ENCODE results near the gene MAGI2. TPM values are rescaled to one million over a fixed set of nuclear protein-coding genes. Genes with fewer than 3 reads are reported as not detected.

MAGI2 gene
- polyA plus RNA-seq, 1 experiment, result 0.81 TPM

GRCh38 chr7:78407031-78407430, 1046.4 kb downstream of the MAGI2 start:
- DNase-seq (ENCODE audit: low read depth), result no peak
- no peak for TF ChIP-seq CTCF (IDR thresholded peaks at IDR 0.05; ENCODE audit: insufficient read depth, low read depth, low read length)
- ChIA-PET POLR2A (no interaction called here), CTCF (interaction anchor here (1.3 kb wide), 1 partner anchor 13 kb away, joined by 3 read pairs; no protein-coding TSS in a partner anchor)
- H3K27me3 ChIP-seq (ENCODE audit: control insufficient read depth, insufficient read depth, low read length), result no peaks in the 10 kb centered on the region
- H3K4me3 ChIP-seq (ENCODE audit: low read depth, low read length), result no peak overlapping the region
- H3K36me3 ChIP-seq (ENCODE audit: control insufficient read depth, insufficient read depth, low read length), result no peaks in the 10 kb centered on the region

- no peaks in the 10 kb centered on the region for H3K27me3 ChIP-seq (ENCODE audit: control insufficient read depth, insufficient read depth, low read length)
- no peaks in the 10 kb centered on the region for H3K36me3 ChIP-seq (ENCODE audit: control insufficient read depth, insufficient read depth, low read length)
- POLR2A ChIA-PET, result no interaction called here
- CTCF ChIA-PET, result interaction anchor here (1.3 kb wide), 1 partner anchor 14 kb away, joined by 3 read pairs; no protein-coding TSS in a partner anchor
- DNase-seq (ENCODE audit: low read depth), result no peak
- TF ChIP-seq CTCF (IDR thresholded peaks at IDR 0.05; ENCODE audit: insufficient read depth, low read depth, low read length), result no peak
- no peak overlapping the region for H3K4me3 ChIP-seq (ENCODE audit: low read depth, low read length)
These were observed 1046.9 kb downstream of the MAGI2 start for GRCh38 chr7:78406531-78406930.

GRCh38 chr7:78402096-78402495, 1051.4 kb downstream of the MAGI2 start:
- TF ChIP-seq CTCF (IDR thresholded peaks at IDR 0.05; ENCODE audit: insufficient read depth, low read depth, low read length), result no peak

GRCh38 chr7:78400038-78400437, 1053.4 kb downstream of the MAGI2 start:
- POLR2A ChIA-PET, result no interaction called here
- Histone ChIP-seq H3K4me3 (ENCODE audit: low read depth, low read length) (no peak overlapping the region), H3K27me3 (ENCODE audit: control insufficient read depth, insufficient read depth, low read length) (no peaks in the 10 kb centered on the region), H3K36me3 (ENCODE audit: control insufficient read depth, insufficient read depth, low read length) (no peaks in the 10 kb centered on the region)
- no peak for DNase-seq (ENCODE audit: low read depth)
- TF ChIP-seq CTCF (IDR thresholded peaks at IDR 0.05; ENCODE audit: insufficient read depth, low read depth, low read length), result no peak
- CTCF ChIA-PET, result interaction anchor here (1.8 kb wide), 1 partner anchor 10 kb away, joined by 4 read pairs; no protein-coding TSS in a partner anchor

More at GRCh38 chr7:78402096-78402495, 1051.4 kb downstream of the MAGI2 start:
- H3K4me3 ChIP-seq (ENCODE audit: low read depth, low read length), result no peak overlapping the region
- no peaks in the 10 kb centered on the region for H3K27me3 ChIP-seq (ENCODE audit: control insufficient read depth, insufficient read depth, low read length)
- H3K36me3 ChIP-seq (ENCODE audit: control insufficient read depth, insufficient read depth, low read length), result no peaks in the 10 kb centered on the region
- no peak for DNase-seq (ENCODE audit: low read depth)
- ChIA-PET CTCF (interaction anchor here (1.8 kb wide), 1 partner anchor 8 kb away, joined by 4 read pairs; no protein-coding TSS in a partner anchor), POLR2A (no interaction called here)

- no peak for DNase-seq (ENCODE audit: low read depth)
- H3K27me3 ChIP-seq (ENCODE audit: control insufficient read depth, insufficient read depth, low read length), result no peaks in the 10 kb centered on the region
- CTCF ChIA-PET, result interaction anchor here (0.5 kb wide), 1 partner anchor 559 kb away, joined by 4 read pairs; no protein-coding TSS in a partner anchor
- no peak for TF ChIP-seq CTCF (IDR thresholded peaks at IDR 0.05; ENCODE audit: insufficient read depth, low read depth, low read length)
- no peaks in the 10 kb centered on the region for H3K36me3 ChIP-seq (ENCODE audit: control insufficient read depth, insufficient read depth, low read length)
- no peak overlapping the region for H3K4me3 ChIP-seq (ENCODE audit: low read depth, low read length)
- POLR2A ChIA-PET, result no interaction called here
These were observed 1054.3 kb downstream of the MAGI2 start for GRCh38 chr7:78399033-78399769.

Measured in BJ (cell line).